K562 (cell line): ENCODE measurements around the gene SLC30A1. TPM values are rescaled to one million over a fixed set of nuclear protein-coding genes. Genes with fewer than 3 reads are reported as not detected.

ENCODE experiments used
- BRD9 ChIP-seq: fragments of 450-650 bp; IDR thresholded peaks from 2 replicates; pipeline ENCODE4 v1.6.1; 2018; ENCODE audit warnings: low read depth; ENCODE audit not compliant: partially characterized antibody
- EHMT2 ChIP-seq: fragments of 450-650 bp; IDR thresholded peaks from 2 replicates; pipeline ENCODE4 v1.6.1; 2018; ENCODE audit warnings: antibody characterized with exemption
- EWSR1 ChIP-seq: fragments of 450-650 bp; IDR thresholded peaks from 2 replicates; pipeline ENCODE4 v1.6.1; 2018; ENCODE audit warnings: borderline replicate concordance, mild to moderate bottlenecking, low read depth, moderate library complexity; ENCODE audit not compliant: partially characterized antibody
- GABPB1 ChIP-seq: sonication (generic); formaldehyde crosslinking; IDR thresholded peaks from 2 replicates; pipeline ENCODE4 v1.8.0; 2022; ENCODE audit warnings: mild to moderate bottlenecking, missing genetic modification reagents
- HDAC8 ChIP-seq: fragments of 450-650 bp; IDR thresholded peaks from 2 replicates; pipeline ENCODE4 v1.6.1; 2016; ENCODE audit warnings: mild to moderate bottlenecking, missing genetic modification characterization, moderate library complexity, missing compliant biosample characterization
- L3MBTL2 ChIP-seq: fragments of 450-650 bp; IDR thresholded peaks from 2 replicates; pipeline ENCODE4 v1.6.1; 2016; ENCODE audit warnings: mild to moderate bottlenecking, moderate library complexity
- MEIS2 ChIP-seq: fragments of 450-650 bp; IDR thresholded peaks from 2 replicates; pipeline ENCODE4 v1.6.1; 2014; ENCODE audit warnings: mild to moderate bottlenecking; ENCODE audit not compliant: partially characterized antibody
- MYNN ChIP-seq, 2 experiments: sonication (generic); formaldehyde crosslinking in 1 of 2; IDR thresholded peaks; 2 replicates each; pipeline versions ENCODE4 v1.5.0 to v1.6.1; 2016 to 2020; ENCODE audit warnings: antibody characterized with exemption in 1 of 2, missing genetic modification reagents in 1 of 2
- NR2C2 ChIP-seq, 2 experiments: fragments of 200-800 bp in 1 of 2; sonication (Bioruptor generic) in 1 of 2; sonication (generic) in 1 of 2; formaldehyde crosslinking in 1 of 2; IDR thresholded peaks; 2 replicates each; pipeline versions ENCODE4 v1.6.1 to v1.8.0; 2016 to 2022; ENCODE audit warnings: mild to moderate bottlenecking in 1 of 2, missing compliant biosample characterization in 1 of 2, missing genetic modification characterization in 1 of 2, missing genetic modification reagents in 1 of 2
- RBM17 ChIP-seq: fragments of 200-400 bp; formaldehyde crosslinking; IDR thresholded peaks from 2 replicates; pipeline ENCODE4 v1.6.1; 2017; ENCODE audit warnings: low read depth, mild to moderate bottlenecking, low read length, borderline replicate concordance
- RHOXF2B ChIP-seq: fragments of 250-450 bp; sonication (Bioruptor Pico); conservative IDR thresholded peaks from 2 replicates; pipeline ENCODE4 v1.5.1; 2021
- RNF2 ChIP-seq: sonication (generic); IDR thresholded peaks from 2 replicates; pipeline ENCODE4 v1.6.1; 2016
- SMARCA4 ChIP-seq: fragments of 450-650 bp; IDR thresholded peaks from 2 replicates; pipeline ENCODE4 v1.6.1; 2016
- SUPT5H ChIP-seq: fragments of 450-650 bp; IDR thresholded peaks from 2 replicates; pipeline ENCODE4 v1.6.1; 2016
- TBP ChIP-seq: optimal IDR thresholded peaks from 2 replicates; pipeline ENCODE3; 2011; ENCODE audit warnings: low read depth, low read length, improper control_type of control experiment
- TCF3 ChIP-seq: sonication (generic); formaldehyde crosslinking; IDR thresholded peaks from 2 replicates; pipeline ENCODE4 v1.4.0; 2020; ENCODE audit warnings: mild to moderate bottlenecking, missing genetic modification reagents
- TEAD1 ChIP-seq, 2 experiments: fragments of 450-650 bp in 1 of 2; sonication (generic) in 1 of 2; formaldehyde crosslinking; IDR thresholded peaks; 2 replicates each; pipeline versions ENCODE4 v1.4.0 to v1.8.0; 2020 to 2022; ENCODE audit warnings: mild to moderate bottlenecking in 2 of 2, missing genetic modification reagents in 1 of 2
- TGIF2 ChIP-seq: sonication (generic); formaldehyde crosslinking; IDR thresholded peaks from 2 replicates; pipeline ENCODE4 v1.8.1; 2022; ENCODE audit warnings: mild to moderate bottlenecking, missing genetic modification reagents, moderate library complexity
- TRIM24 ChIP-seq, 2 experiments: fragments of 450-650 bp; IDR thresholded peaks; 2 replicates each; pipeline ENCODE4 v1.6.1; 2016
- YY1 ChIP-seq, 3 experiments: IDR thresholded peaks; 2 replicates each; pipeline ENCODE4 v1.6.1; 2011; ENCODE audit warnings: low read length in 2 of 3, mild to moderate bottlenecking in 2 of 3, moderate library complexity in 2 of 3, borderline replicate concordance in 1 of 3, control low read depth in 1 of 3, low read depth in 1 of 3; ENCODE audit not compliant: insufficient read depth in 3 of 3, insufficient replicate concordance in 2 of 3, control insufficient read depth in 1 of 3, insufficient read length in 1 of 3; ENCODE audit errors: extremely low read depth in 1 of 3
- ZBTB17 ChIP-seq: fragments of 450-650 bp; formaldehyde crosslinking; IDR thresholded peaks from 2 replicates; pipeline ENCODE4 v1.4.0; 2020; ENCODE audit warnings: mild to moderate bottlenecking
- ZKSCAN8 ChIP-seq: fragments of 200-800 bp; sonication (Bioruptor generic); IDR thresholded peaks from 2 replicates; pipeline ENCODE4 v1.6.1; 2016; ENCODE audit warnings: missing genetic modification characterization, missing compliant biosample characterization
- ZNF324 ChIP-seq: fragments of 250-450 bp; sonication (Bioruptor Pico); IDR thresholded peaks from 2 replicates; pipeline ENCODE4 v1.4.0; 2020; ENCODE audit warnings: mild to moderate bottlenecking
- ZNF507 ChIP-seq: conservative IDR thresholded peaks from 2 replicates; pipeline ENCODE4 v1.6.1; 2017; ENCODE audit warnings: missing genetic modification characterization, missing compliant biosample characterization
- ZNF57 ChIP-seq: fragments of 450-650 bp; formaldehyde crosslinking; IDR thresholded peaks from 2 replicates; pipeline ENCODE4 v1.4.0; 2020; ENCODE audit warnings: mild to moderate bottlenecking, moderate library complexity
- polyA plus RNA-seq, 8 experiments: library from polyadenylated mRNA; depleted of rRNA in 4 of 8; stranded (reverse) in 5 of 8; unstranded in 3 of 8; fragments of >200 nt; fragmentation: Nextera tagmentation in 2 of 8; fragmentation: Illumina TruSeq in 1 of 8; extraction: Ambion mirVana in 2 of 8; extraction: Trizol in 1 of 8; gene quantifications; 2 replicates each; pipeline versions ENCODE4 v1.2.1 to v1.2.3, GENCODE V29; 2011 to 2014; ENCODE audit warnings: inconsistent platforms in 1 of 8, missing spikeins in 1 of 8
- total RNA-seq, 7 experiments: library from RNA; depleted of rRNA in 6 of 7; stranded (reverse); fragments of >200 nt in 6 of 7; fragmentation: Illumina TruSeq in 2 of 7; extraction: Trizol in 2 of 7; gene quantifications; 2 replicates each; pipeline versions ENCODE4 v1.2.1 to v1.2.3, GENCODE V29; 2011 to 2021; ENCODE audit warnings: low replicate concordance in 1 of 7
- TF ChIP-seq, protein P1 (sequence below): fragments of 450-650 bp; formaldehyde crosslinking; IDR thresholded peaks from 2 replicates; pipeline ENCODE4 v1.4.0; 2020; ENCODE audit warnings: mild to moderate bottlenecking, moderate library complexity
- TF ChIP-seq, protein P2 (sequence below): fragments of 250-450 bp; sonication (Bioruptor Pico); IDR thresholded peaks from 2 replicates; pipeline ENCODE4 v1.4.0; 2020

Gene SLC30A1
- total and polyA plus RNA-seq, 9 of the 15 experiments (the other 6 are each of a cell fraction or from before 2014, with no cell fraction given): 4.1 to 14.4 (median 6.6) TPM

DNA sequence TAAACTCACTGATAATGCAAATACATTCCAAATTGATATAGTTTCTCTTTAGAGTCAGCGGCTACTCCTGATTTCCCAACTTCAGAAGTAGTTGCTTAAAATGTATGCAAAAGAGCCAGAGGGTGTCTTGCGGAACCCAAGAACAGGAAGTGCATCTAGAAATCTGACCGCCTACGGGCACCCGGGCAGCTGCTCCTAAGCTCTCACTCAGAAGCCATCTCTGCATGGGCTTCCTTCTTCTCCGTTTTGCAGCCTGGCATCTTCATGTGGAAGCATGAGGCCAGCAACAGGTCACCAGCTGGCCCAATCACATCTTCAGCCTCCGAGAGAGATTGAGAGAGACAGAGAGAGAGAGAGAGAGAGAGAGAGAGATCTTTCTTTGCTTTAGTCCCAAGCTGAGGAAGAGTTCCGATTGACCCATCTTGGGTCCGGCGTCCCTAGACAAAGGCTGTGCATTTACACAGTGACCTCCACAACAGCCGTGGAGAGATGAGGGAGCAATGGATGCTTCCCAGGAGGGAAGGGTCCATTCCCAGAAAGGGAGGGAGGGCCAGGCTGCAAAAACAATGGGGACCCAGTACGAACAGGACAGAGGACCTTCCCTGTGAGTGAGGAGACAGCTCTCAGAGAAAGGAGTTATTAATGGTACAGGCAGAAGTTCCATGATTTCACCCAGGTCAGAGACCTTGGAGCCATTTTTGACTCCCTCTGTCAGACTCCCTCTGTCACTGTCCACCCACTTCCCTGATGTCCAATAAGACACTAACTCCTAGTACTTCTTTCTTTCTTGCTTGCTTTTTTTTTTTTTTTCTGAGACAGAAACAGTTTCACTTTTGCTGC is 28.2 kb upstream of the SLC30A1 start (continued):
- peak; percentile 28 for TF ChIP-seq MEIS2
- peak; percentile 24; the same call in 1 of the 2 replicates for TF ChIP-seq EHMT2
- 0 out of 2 replicates have a peak, but pooled peaks have one; percentile 21 for TF ChIP-seq ZNF324 (CRISPR knock-in tag)
- TF ChIP-seq TCF3 (CRISPR knock-in tag): 0 out of 2 replicates have a peak, but pooled peaks have one; percentile 17
- no peak for TF ChIP-seq RBM17
- TF ChIP-seq GABPB1: peak; percentile 86
- TF ChIP-seq, protein P1, sequence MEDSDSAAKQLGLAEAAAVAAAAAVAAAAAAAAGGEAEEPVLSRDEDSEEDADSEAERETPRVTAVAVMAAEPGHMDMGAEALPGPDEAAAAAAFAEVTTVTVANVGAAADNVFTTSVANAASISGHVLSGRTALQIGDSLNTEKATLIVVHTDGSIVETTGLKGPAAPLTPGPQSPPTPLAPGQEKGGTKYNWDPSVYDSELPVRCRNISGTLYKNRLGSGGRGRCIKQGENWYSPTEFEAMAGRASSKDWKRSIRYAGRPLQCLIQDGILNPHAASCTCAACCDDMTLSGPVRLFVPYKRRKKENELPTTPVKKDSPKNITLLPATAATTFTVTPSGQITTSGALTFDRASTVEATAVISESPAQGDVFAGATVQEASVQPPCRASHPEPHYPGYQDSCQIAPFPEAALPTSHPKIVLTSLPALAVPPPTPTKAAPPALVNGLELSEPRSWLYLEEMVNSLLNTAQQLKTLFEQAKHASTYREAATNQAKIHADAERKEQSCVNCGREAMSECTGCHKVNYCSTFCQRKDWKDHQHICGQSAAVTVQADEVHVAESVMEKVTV (CRISPR knock-in tag): peak; percentile 8; the same call in 1 of the 2 replicates
- no peak for TF ChIP-seq TEAD1 (CRISPR knock-in tag; IDR thresholded peaks at IDR 0.05)
- no peak for TF ChIP-seq RHOXF2B (CRISPR knock-in tag)
- peak; percentile 63; the same call in 1 of the 2 replicates for TF ChIP-seq MYNN (IDR thresholded peaks at IDR 0.05)
- no peak for TF ChIP-seq MYNN (CRISPR knock-in tag; IDR thresholded peaks at IDR 0.05)
- TF ChIP-seq ZNF57 (CRISPR knock-in tag): 0 out of 2 replicates have a peak, but pooled peaks have one; percentile 9
- TF ChIP-seq, protein P2, sequence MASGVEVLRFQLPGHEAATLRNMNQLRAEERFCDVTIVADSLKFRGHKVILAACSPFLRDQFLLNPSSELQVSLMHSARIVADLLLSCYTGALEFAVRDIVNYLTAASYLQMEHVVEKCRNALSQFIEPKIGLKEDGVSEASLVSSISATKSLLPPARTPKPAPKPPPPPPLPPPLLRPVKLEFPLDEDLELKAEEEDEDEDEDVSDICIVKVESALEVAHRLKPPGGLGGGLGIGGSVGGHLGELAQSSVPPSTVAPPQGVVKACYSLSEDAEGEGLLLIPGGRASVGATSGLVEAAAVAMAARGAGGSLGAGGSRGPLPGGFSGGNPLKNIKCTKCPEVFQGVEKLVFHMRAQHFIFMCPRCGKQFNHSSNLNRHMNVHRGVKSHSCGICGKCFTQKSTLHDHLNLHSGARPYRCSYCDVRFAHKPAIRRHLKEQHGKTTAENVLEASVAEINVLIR (CRISPR knock-in tag): 0 out of 2 replicates have a peak, but pooled peaks have one; percentile 8
- TF ChIP-seq TGIF2: no peak
- TF ChIP-seq SUPT5H: peak; percentile 13
- TF ChIP-seq NR2C2 (CRISPR knock-in tag; IDR thresholded peaks at IDR 0.05): no peak
- peak; percentile 73 for TF ChIP-seq NR2C2 (tag; IDR thresholded peaks at IDR 0.05)
- no peak for TF ChIP-seq ZNF507 (tag)
- TF ChIP-seq RNF2: no peak
- no peak for TF ChIP-seq L3MBTL2
- TF ChIP-seq EWSR1: no peak
- TF ChIP-seq TRIM24 (IDR thresholded peaks at IDR 0.05): peak in 1 of 2 experiments; percentile 73; a peak in 2 of 4 replicates
- peak; percentile 17; the same call in 1 of the 2 replicates for TF ChIP-seq SMARCA4
- no peak for TF ChIP-seq HDAC8 (tag)
- peak; percentile 77; the same call in 1 of the 2 replicates for TF ChIP-seq ZKSCAN8 (CRISPR knock-in tag)
- peak; percentile 64 for TF ChIP-seq TBP
- TF ChIP-seq BRD9: no peak
- TF ChIP-seq YY1 (IDR thresholded peaks at IDR 0.05; ENCODE audit: borderline replicate concordance in 1 of 3, control insufficient read depth in 1 of 3, extremely low read depth in 1 of 3, insufficient read depth in 3 of 3, insufficient read length in 1 of 3, insufficient replicate concordance in 2 of 3, low read depth in 1 of 3, low read length in 2 of 3): peak in 2 of 3 experiments; percentile 78 to 90
- TF ChIP-seq ZBTB17: peak; percentile 65; the same call in 1 of the 2 replicates
